Ectodermal cell (in vitro differentiated cells): Measurements from ENCODE around the gene RELT.

Experiments used
- H3K27ac ChIP-seq: 2 replicates; pipeline ENCODE4 v1.7.0; 2013; ENCODE audit warnings: mild to moderate bottlenecking, low read depth, low read length; ENCODE audit not compliant: insufficient read depth, poor library complexity, severe bottlenecking
- H3K27me3 ChIP-seq: 2 replicates; pipeline ENCODE4 v1.7.0; 2013; ENCODE audit warnings: mild to moderate bottlenecking, low read length; ENCODE audit not compliant: insufficient read depth, control insufficient read depth, poor library complexity, severe bottlenecking
- H3K36me3 ChIP-seq: one replicate; pipeline ENCODE4 v1.7.0; 2013; ENCODE audit warnings: low read length; ENCODE audit not compliant: control insufficient read depth, insufficient read depth
- H3K4me1 ChIP-seq: one replicate; pipeline ENCODE4 v1.7.0; 2013; ENCODE audit warnings: low read length; ENCODE audit not compliant: control insufficient read depth, insufficient read depth
- H3K4me3 ChIP-seq: 2 replicates; pipeline ENCODE4 v1.7.0; 2013; ENCODE audit warnings: low read depth, low read length, control low read depth; ENCODE audit not compliant: insufficient read depth
- H3K9me3 ChIP-seq: 2 replicates; pipeline ENCODE4 v1.7.0; 2013; ENCODE audit warnings: mild to moderate bottlenecking, low read length, moderate library complexity; ENCODE audit not compliant: control insufficient read depth
- WGBS, 2 experiments: methylation state at CpG; one replicate each; pipeline ENCODE4 v1.1.7; 2013; ENCODE audit warnings: missing lambda C conversion rate in 2 of 2; 5-methylcytosine and 5-hydroxymethylcytosine counted together

The RELT gene

GRCh38 chr11:73391665-73392064 is 15.5 kb downstream of the RELT start:
- H3K4me3 ChIP-seq: no peak overlapping the region
- no peaks in the 10 kb centered on the region for H3K9me3 ChIP-seq
- H3K4me1 ChIP-seq: peaks cover 6% of the 10 kb centered on the region
- no peaks in the 10 kb centered on the region for H3K27me3 ChIP-seq
- WGBS, 2 experiments: 94% methylated on average over 10 of the region's 10 CpGs
- H3K27ac ChIP-seq: no peak overlapping the region
- peaks cover 5% of the 10 kb centered on the region for H3K36me3 ChIP-seq

GRCh38 chr11:73392108-73393010 is 16.2 kb downstream of the RELT start:
- Histone ChIP-seq H3K27me3 (no peaks in the 10 kb centered on the region), H3K4me3 (no peak overlapping the region), H3K36me3 (peaks cover 5% of the 10 kb centered on the region), H3K9me3 (no peaks in the 10 kb centered on the region), H3K27ac (no peak overlapping the region), H3K4me1 (peaks cover 6% of the 10 kb centered on the region)
- 96% methylated on average over 31 of the region's 31 CpGs for WGBS, 2 experiments

GRCh38 chr11:73393011-73393380 is 16.8 kb downstream of the RELT start:
- Histone ChIP-seq H3K4me3 (no peak overlapping the region), H3K27ac (no peak overlapping the region), H3K4me1 (peaks cover 2% of the 10 kb centered on the region), H3K27me3 (no peaks in the 10 kb centered on the region), H3K36me3 (peaks cover 5% of the 10 kb centered on the region), H3K9me3 (no peaks in the 10 kb centered on the region)
- WGBS, 2 experiments: 89 to 91% methylated on average over 7 of the region's 7 CpGs

GRCh38 chr11:73393479-73394415 is 17.5 kb downstream of the RELT start:
- no peaks in the 10 kb centered on the region for H3K27me3 ChIP-seq
- WGBS, 2 experiments: 76 to 78% methylated on average over 16 of the region's 16 CpGs

GRCh38 chr11:73394416-73395296 is 18.5 kb downstream of the RELT start:
- Histone ChIP-seq H3K27me3 (no peaks in the 10 kb centered on the region), H3K36me3 (peaks cover 5% of the 10 kb centered on the region), H3K4me1 (no peaks in the 10 kb centered on the region), H3K27ac (no peak overlapping the region), H3K4me3 (no peak overlapping the region), H3K9me3 (no peaks in the 10 kb centered on the region)
- WGBS, 2 experiments: 93 to 95% methylated on average over 34 of the region's 34 CpGs

More at GRCh38 chr11:73393479-73394415, 17.5 kb downstream of the RELT start:
- H3K9me3 ChIP-seq: no peaks in the 10 kb centered on the region
- H3K4me3 ChIP-seq: no peak overlapping the region
- H3K4me1 ChIP-seq: no peaks in the 10 kb centered on the region
- no peak overlapping the region for H3K27ac ChIP-seq
- peaks cover 5% of the 10 kb centered on the region for H3K36me3 ChIP-seq

GRCh38 chr11:73395297-73396208 is 19.4 kb downstream of the RELT start:
- Histone ChIP-seq H3K4me3 (no peak overlapping the region), H3K36me3 (peaks cover 5% of the 10 kb centered on the region), H3K4me1 (no peaks in the 10 kb centered on the region), H3K9me3 (no peaks in the 10 kb centered on the region), H3K27me3 (no peaks in the 10 kb centered on the region), H3K27ac (no peak overlapping the region)
- WGBS, 2 experiments: 88 to 90% methylated on average over 22 of the region's 22 CpGs

- peaks cover 5% of the 10 kb centered on the region for H3K36me3 ChIP-seq
- no peak overlapping the region for H3K4me3 ChIP-seq
- no peak overlapping the region for H3K27ac ChIP-seq
- H3K27me3 ChIP-seq: no peaks in the 10 kb centered on the region
- H3K9me3 ChIP-seq: no peaks in the 10 kb centered on the region
- WGBS, 2 experiments: 92 to 95% methylated on average over 6 of the region's 6 CpGs
- H3K4me1 ChIP-seq: peaks cover 3% of the 10 kb centered on the region
These were observed 20.2 kb downstream of the RELT start for GRCh38 chr11:73396251-73396930.

- H3K4me1 ChIP-seq: peaks cover 9% of the 10 kb centered on the region
- H3K36me3 ChIP-seq: peaks cover 5% of the 10 kb centered on the region
- no peak overlapping the region for H3K27ac ChIP-seq
- no peaks in the 10 kb centered on the region for H3K27me3 ChIP-seq
- WGBS, 2 experiments: 93 to 96% methylated on average over 7 of the region's 7 CpGs
- no peak overlapping the region for H3K4me3 ChIP-seq
- H3K9me3 ChIP-seq: no peaks in the 10 kb centered on the region
These were observed 20.8 kb downstream of the RELT start for GRCh38 chr11:73396985-73397384.
